Upper lobe of left lung (tissue), 4 donors: ENCODE data around the gene NBAS.

Experiments
- CTCF ChIP-seq, 6 experiments: fragments of 450-650 bp in 4 of 6; fragments of 200-600 bp in 2 of 6; sonication (generic) in 2 of 6; IDR thresholded peaks; one replicate each; pipeline ENCODE4 v1.5.1; 2016 to 2019; ENCODE audit warnings: antibody characterized with exemption in 6 of 6
- EP300 ChIP-seq, 4 donors: sonication (generic); formaldehyde crosslinking; IDR thresholded peaks; one replicate each; pipeline ENCODE4 v1.5.1; 2017; ENCODE audit warnings: antibody characterized with exemption in 4 of 4, control low read depth in 2 of 4
- POLR2A ChIP-seq, 4 donors: fragments of 450-650 bp; IDR thresholded peaks; one replicate each; pipeline ENCODE4 v1.5.1; 2016 to 2017; ENCODE audit warnings: antibody characterized with exemption in 4 of 4, mild to moderate bottlenecking in 2 of 4
- POLR2AphosphoS5 ChIP-seq, 2 donors: sonication (generic); formaldehyde crosslinking; IDR thresholded peaks; one replicate each; pipeline ENCODE4 v1.5.1; 2017; ENCODE audit warnings: antibody characterized with exemption in 2 of 2

GRCh38 chr2:15265889-15266288 is 295.2 kb downstream of the NBAS start:
- TF ChIP-seq CTCF (IDR thresholded peaks at IDR 0.05), result no peak
- TF ChIP-seq POLR2A (IDR thresholded peaks at IDR 0.05), result no peak
- TF ChIP-seq POLR2AphosphoS5 (IDR thresholded peaks at IDR 0.05), result no peak
- no peak for TF ChIP-seq EP300 (IDR thresholded peaks at IDR 0.05)
